GM21515 (cell line): ENCODE measurements around the gene PACS2.

Experiments
- ATAC-seq: cut with Tn5 transposase; IDR thresholded peaks from one replicate; pipeline ENCODE4 v1.9.1; 2021; ENCODE audit not compliant: unreplicated experiment

The PACS2 gene

DNA sequence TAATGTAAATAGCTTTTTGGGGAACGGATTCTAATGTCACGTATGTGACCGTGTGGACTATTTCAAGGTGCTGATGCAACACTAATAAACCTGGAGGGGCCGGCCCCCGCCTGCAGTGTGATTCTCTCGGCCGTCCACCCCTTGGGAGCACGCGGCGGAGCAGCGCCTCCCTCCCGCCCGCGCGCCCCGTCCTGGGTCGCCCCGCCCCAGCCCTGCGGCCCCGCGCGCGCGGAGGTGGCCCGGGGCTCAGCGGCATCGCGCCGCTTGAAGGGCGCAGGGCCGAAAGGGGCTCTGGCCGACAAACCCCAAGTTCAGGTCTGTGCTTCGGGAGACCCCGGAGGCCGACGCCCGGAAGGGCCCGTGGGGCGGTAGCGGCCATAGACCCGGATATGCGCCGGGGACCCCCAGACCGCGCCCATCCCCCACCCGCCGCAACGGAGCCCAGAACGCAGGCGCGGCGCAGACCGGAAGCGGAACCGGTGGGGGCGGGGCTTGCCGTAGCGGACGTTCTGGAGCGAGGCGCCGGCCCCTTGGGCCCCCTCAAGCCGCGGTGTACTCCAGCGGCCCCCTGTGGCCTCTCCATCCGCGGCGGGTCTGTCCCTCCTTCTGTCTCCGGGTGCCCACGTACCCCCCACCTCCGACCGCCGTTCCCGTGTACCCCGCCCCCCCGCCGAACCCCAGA, 83.6 kb downstream of the PACS2 start, which contains the start of gene TEX22:
TSS of gene TEX22 (plus strand) at position 495 of the 682 bp plus-strand sequence. CDS start 803 bp downstream, outside the sequence.
- ATAC-seq: peak; percentile 60

DNA sequence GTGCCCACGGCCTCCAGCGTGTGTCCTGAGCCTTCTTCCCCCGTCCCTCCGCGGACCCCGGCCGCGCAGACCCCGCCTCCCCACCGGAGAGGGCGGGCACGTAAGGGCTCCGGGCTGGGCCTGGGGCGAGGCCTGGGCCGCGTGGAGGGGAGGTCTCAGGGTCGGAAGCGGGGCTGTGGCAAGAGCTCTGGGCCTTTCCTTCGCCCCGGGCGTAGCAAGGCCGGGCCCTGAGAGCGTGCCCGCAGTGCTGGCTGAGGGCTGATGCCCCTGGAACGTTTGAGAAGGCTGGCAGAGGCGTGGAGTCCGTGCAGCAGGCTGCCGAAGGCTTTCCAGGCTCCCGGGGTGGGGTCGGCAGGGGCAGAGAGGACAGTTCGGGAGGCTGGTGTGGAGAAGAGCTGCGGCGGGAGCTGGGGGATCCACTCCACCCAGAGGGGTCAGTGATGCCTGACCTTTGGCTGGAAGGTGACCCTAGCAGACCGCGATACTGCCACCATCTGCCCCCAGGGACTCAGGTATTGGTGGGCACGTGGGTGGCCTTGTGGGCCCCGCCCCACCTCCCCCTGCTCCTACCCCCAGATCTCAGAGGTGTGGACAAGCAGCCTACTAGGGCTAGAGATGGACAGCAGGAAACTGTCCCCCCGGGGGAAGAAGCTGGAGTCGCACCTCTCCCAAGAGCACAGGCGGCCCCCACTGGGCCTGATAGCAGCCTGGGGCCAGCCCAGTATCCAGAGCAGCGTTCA, 84.3 kb downstream of the PACS2 start:
- ATAC-seq: peak; percentile 31

DNA sequence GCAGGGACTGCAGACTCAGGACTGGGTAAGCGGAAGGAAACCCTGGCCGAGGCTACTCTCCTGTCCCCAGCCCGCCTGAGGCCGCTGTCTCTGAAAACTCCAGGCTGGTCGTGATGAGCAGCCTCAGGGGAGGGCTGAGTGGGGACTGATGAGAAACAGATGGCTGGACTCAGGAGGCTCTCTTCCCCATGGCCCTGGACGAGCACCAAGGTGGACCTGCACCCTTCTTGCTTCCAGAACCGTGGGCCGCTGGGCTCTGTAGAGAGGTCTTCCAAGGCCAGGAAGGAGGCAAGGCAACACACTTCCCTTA, 84.9 kb downstream of the PACS2 start:
- ATAC-seq: no peak

DNA sequence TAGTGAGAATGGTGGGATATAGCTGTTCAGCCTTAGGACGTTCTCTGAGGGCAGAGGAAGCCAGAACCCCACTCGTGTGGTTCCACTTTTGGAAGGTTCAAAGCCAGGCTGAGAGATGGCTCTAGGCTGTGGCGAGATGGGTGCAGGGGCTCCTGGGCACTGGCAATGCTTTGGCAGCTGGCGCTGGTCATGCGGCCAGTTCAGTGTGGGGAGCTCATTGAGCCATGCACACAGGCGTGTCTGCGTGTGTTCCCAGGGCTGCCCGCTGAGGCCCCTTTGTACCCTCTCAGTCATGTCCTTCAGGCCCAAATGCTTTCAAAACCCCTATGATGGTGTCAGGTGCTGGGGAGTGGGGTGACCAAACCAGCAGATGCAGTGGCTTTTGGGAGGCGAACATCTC, 85.5 kb downstream of the PACS2 start:
- no peak for ATAC-seq

DNA sequence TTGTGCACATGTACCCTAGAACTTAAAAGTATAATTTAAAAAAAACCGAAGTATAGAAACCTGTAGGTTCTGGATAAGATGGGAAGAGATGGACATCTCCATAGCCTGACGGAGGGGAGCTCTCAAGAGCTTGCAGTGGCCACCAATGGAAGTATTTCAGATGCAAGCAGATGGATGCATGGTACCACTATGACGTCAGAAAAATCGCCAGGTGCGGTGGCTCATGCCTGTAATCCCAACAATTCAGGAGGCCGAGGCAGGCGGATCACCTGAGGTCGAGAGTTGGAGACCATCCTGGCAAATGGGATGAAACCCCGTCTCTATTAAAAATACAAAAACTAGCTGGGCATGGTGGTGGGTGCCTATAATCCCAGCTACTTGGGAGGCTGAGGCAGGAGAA, 87.2 kb downstream of the PACS2 start:
- ATAC-seq: no peak

DNA sequence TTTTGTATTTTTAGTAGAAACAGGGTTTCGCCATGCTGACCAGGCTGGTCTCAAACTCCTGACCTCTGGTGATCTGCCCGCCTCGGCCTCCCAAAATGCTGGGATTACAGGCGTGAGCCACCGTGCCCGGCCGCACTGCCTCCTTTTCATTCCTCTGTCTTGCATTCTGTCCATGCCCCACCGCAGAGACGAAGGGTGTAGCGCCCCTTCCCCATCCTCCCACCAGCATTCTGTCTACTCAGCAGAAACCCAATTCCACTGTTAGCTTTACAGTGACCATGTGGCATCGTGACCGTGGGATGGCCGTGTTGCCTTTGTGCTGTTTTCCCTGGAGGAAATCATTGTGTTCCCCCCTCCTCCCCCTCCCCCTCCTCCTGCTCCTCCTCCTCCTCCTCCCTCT, 94.0 kb downstream of the PACS2 start:
- no peak for ATAC-seq

DNA sequence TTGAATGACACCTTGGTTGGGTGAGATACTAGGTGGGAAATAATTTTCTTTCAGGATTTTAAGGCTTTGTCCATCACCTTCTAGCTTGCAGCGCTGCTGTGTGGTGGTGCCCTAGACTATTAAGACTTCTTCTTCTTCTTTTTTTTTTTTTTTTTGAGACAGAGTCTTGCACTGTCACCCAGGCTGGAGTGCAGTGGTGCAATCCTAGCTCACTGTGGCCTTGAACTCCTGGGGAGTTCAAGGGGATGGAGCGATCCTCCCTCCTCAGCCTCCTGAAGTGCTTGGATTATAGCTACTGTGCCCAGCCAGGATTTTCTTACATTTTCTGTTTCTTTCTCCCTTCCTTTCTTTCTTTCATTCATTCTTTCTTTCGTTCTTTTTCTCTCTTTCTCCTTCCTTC, 94.8 kb downstream of the PACS2 start:
- ATAC-seq: no peak

DNA sequence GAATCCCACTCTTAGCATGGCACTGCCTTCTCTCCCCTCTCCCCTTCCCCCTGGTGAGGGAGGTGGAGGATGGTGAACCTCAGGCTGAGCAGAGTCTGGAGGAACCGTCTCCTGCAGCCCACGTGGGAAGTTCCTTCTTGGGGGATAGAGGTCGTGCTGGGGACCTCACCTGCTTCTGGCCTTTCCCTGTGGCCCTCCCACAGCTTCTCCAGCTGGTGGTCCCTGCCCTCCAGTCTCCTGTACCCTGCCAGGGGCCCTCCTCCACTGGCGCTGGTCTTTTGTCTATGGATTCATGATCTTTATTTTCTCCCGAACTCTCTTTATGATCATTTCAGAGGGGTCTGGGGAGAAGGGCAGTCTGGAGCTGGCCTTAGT, 96.1 kb downstream of the PACS2 start:
- no peak for ATAC-seq

DNA sequence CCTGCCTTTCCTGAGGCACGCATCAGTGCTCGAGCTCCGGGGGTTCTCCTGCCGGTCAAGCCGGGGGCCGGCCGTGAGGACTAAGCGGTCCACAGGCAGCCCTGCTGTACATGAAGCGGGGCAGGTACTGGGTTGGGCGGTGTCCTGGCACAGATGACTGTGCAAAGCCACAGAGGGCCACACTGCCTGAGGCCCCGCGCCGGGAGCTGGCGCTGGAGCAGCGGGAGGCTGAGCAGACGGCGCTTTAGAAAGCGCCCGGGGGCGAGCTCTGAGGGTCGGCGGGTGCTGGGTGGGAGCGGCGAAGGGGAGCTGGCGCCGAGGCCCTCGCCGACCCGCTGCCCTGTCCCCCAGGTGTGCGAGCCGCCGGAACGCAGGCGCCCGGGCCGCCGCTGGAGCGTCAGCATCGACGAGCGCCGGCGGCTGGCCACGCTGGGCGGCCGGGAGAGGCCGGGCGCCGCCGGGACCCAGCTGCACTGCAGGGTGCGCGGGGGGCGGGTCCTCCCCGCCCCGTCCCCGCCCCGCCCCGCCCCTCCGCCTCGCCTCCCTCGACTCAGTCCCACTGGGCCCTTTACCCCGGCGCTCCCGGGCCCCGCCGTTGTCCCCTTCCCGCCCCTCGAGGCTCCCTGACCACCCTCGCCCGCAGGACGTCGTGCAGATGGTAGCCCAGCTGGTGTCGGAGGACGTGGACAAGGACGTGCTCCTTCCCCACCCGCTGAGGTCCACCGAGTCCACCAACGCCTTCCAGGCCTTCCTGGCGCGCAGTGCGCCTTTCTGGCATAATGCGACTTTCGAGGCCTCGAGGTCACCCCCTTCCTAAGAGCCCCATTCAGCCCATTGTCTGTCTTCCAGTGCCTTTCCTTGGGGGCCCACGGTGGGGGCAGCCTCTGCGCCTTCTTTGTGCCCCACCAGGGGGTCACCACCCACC, 96.7 kb downstream of the PACS2 start:
- ATAC-seq: no peak

DNA sequence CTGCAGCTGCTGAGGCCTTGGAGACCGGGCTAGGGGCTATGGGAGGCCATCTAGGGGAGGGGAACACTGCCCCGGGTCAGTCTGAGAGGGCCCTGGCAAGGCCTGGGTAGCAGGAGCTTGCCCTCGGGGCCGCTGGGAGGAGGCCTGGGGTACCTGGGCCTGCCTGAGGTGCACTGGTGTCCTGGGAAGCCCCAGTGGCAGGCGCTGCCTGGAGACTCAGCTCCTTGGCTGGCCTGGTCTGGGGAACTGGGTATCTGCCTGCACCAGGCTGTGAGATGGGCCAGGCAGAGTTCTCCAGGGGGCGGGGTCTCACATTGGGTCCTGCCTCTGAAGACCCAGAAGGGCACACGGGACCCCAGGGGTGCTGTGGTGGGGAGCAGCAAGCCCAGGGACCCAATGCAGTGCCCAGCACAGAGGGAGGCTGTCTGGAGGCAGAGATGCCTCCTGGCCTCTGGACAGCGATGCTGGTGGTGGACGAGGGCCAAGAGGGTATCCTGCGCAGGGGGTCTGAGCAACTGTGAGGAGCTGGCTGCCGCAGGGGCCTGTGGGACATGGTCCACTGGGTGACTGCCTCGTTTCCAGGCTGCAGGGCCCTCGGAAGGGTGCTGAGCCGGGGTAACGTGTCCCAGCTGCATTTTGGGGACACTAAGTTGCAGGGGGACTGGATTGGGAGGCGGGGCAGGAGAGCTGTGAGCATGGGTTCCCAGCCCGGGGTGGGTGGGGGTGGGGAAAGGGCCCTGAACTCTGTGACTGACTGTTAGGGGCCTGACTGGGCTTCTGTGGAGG, 97.6 kb downstream of the PACS2 start:
- ATAC-seq: no peak

DNA sequence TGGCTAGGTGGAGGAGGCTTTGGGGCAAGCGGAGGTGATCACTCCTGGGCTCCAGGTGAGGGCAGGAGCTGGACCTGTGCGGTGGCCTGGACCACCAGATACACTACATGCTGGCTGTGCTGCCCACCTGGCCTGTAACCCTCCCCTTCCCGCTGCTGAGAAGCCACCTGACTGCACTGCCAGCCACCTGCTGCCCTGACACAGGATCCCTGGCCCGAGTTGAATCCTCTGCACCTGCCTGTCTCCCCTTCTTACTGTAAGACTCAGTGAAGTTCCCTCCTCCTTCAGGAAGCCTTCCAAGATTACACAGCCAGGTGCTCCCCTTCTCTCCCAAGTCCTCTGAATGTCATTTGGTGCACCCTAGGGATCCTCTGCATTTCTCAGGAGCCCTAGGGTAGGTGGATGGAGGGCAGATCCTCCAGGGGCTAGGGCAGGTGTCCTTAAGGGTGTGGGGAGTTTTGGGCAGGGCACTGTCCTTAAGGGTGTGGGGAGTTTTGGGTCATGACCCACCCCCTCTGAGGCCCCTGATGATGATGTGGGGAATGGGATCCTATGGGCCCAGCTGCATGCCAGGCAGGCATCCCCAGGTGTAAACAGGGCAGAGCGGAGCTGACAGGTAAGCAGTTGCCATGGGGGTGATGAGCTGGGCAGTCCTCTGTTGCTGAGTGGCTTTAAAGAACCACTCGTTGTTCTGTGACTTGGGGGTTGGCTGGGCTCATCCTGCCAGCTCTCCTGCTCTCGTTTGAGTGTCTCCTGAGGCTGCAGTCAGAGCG, 98.4 kb downstream of the PACS2 start:
- ATAC-seq: no peak

DNA sequence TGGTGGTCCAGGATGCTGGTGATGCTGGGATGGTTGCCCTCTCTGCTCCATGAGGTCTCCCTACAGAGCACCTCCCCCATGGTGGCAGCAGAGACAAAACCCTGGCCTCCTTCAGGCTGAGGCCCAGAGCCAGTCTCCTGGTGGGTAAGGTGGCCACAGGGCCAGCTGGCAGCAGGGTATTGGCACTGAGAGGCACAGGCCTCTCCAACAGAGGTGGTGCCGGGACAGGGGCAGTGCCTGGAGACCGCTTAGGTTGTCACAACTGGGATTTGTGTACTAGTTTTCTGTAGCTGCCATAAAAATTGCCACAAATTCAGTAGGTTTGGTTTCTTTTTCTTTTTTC, 99.0 kb downstream of the PACS2 start:
- no peak for ATAC-seq

DNA sequence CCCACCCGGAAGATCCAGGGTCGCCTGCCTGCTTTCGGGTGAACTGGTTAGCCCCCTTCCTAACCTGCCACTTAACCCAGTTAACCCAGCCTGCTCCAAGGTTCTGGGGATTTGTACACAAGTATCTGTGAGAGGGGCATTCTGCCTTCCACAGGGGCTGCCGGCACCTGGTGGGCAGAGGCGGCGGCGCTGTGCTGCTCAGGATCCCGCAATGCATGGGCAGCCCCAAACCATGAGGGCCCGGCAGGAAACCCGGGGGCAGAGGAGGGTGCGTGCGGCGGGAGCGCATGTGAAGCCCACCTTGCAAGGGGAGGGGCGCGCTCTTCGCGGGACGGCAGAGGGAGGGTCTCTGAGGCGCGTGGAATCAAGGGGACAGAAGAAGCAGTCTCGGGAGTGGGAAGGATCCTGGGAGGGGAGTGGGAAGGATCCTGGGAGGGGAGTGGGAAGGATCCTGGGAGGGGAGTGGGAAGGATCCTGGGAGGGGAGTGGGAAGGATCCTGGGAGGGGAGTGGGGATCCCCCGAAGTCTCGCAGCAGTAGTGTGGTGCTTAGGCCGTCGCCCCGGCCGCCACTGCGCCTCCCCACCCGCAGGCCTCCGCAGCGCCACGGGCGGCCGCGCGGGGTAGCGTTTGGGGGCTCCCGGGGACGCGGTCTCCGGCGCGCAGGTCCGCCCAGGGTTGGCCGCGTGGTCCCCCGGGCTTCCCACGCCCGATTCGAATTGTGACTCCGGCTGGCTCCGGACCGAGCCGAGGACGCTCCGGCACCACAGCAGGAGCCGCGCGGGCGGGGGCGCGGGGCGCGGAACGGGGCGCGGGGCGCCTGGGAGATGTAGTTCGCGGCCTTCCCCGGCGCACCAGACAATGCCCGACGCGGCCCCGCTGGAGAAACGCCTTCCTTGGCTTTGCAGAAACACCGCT, 100.2 kb downstream of the PACS2 start:
- ATAC-seq: no peak

DNA sequence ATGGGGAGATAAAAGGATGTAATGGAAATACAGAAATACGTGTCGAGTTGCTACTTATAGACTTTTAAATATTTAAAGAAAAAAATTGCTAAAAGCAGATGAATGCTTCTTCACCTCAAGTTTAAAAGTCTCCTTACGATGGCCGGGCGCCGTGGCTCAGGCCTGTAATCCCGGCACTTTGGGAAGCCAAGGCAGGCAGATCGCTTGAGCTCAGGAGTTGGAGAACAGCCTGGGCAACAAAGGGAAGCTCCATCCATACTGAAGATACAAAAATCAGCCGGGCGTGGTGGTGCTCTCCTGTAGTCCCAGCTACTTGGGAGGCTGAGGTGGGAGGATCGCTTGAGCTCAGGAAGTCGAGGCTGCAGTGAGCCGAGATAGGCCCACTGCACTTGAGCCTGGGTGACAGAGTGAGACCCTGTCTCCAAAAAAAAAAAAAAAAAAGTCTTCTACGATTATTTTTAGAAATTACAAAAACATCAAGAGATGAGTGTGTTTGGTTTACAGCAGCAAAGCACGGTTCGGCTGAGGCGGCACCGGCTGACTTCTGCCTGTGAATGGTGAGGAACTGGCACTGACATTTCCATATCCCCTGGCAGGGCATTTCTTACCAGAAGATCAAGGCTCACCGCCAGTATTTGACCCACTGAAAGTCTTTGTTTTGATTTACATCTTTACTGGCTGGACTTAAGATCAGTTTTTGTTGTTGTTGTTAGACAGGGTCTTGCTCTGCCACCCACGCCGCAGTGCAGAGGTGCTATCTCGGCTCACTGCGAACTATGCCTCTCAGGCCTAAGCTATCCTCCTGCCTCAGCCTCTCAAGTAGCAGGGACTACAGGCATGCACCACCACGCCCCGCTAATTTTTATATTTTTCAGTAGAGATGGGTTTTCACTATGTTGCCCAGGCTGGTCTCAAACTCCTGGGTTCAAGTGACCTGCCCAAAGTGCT, 101.2 kb downstream of the PACS2 start:
- no peak for ATAC-seq

DNA sequence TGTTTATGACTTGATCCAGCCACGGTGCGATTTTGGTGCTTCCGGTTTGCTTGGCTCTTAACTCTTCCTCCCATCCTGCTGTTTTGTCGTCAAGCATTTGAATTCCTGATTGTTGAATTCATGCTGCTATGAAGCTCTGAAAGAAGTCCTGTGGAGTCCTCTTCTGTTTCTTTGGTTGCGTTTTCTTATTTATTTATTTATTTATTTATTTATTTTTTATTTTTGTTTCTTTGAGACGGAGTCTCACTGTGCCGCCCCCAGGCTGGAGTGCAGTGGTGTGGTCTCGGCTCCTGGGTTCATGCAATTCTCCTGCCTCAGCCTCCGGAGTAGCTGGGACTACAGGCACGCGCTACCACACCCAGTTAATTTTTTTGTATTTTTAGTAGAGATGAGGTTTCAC, 102.1 kb downstream of the PACS2 start:
- ATAC-seq: no peak

DNA sequence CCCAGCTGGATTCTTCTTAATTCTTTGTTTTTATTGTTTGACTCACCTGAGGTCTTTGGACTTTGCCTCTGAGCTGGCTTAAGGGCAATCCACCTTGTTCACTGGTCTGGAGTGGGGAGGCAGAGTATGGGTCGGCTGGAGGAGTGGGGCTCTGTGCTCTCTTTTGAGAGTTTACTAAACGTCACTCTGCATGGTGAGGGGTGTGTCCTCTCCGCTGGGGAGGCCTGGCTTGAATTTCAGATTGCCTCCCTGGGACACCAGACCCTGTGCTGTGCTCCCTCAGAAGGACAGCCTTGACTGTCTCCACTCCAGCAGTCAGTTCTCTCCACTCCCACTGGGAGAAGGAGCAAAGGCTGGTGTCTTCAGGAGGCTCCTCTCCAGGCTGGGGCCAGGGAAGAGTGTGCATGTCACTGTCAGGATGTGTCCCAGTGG, 103.2 kb downstream of the PACS2 start:
- no peak for ATAC-seq

DNA sequence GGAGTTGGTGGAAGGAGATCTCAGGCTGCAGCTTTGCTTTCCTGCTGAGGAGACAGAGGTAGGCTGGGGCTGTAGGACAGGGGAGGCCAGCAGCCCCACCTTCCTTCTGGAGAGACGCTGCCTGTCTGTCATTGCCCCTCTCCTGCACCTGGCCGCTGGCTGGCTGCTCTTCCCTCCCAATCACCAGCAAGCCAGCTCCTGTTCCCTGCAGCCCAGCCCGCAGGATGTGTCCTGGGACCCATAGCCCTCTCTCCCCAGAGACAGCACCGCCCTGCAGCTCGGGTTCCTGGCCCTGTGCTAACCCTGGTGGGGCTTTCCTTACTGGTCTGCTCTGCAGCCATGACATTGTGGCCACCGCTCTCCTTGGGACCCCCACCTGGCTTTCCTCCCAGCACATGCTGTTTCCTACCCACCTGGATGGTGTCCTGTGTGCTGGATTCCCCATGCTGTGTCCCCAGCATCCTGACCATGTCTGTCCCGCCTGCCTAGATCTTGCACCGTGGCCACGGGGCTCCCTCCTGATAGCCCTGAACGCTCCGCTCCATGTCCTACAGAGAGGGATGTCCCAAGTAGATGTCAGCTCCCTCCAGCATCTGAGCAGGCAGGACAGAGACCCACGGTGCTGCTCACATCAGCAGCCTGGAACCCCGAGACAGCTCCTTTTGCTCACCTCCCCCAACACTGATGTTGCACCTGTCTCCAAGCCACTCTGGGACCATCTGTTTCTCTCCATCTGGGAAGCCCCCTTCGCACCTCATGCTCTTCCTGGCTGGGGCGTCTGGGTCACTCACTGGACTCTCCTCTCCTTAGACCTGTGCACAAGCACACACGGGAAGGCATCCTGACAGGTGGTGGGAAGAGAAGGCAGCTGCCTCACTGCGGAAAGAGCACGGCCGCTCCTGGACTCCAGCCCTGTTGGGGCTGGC, 104.0 kb downstream of the PACS2 start:
- ATAC-seq: no peak
